Measurements from ENCODE around the gene CELA3A.
"Not testable (repeated sequence)": the region's sequence is repeated elsewhere in the genome, so short reads cannot be mapped to it uniquely, and the experiment has no call there.

- TF ChIP-seq CTCF (IDR thresholded peaks at IDR 0.05 in 8 of 11, conservative IDR thresholded peaks at IDR 0.05 in 3 of 11); POLR2A (IDR thresholded peaks at IDR 0.05); POLR2AphosphoS5 (IDR thresholded peaks at IDR 0.05): not testable (repeated sequence)
These were observed 4.8 kb upstream of the CELA3A start for GRCh38 chr1:21996663-21996970.

All from spleen (tissue), 7 donors.